T-helper 1 cell (primary cell): ENCODE data around the gene MCU.
"Not testable (repeated sequence)": the region's sequence is repeated elsewhere in the genome, so short reads cannot be mapped to it uniquely, and the experiment has no call there.

Source experiments
- DNase-seq, 5 donors: peaks; one replicate each; pipeline ENCODE4 v3.0.0-alpha.2; 2012 to 2020

MCU gene

GRCh38 chr10:72688208-72688651, 3.7 kb upstream of the MCU start:
- no peak for DNase-seq

- DNase-seq = no peak
Measured at GRCh38 chr10:72689660-72690059, 2.3 kb upstream of the MCU start.

GRCh38 chr10:72690071-72690755, 1.7 kb upstream of the MCU start:
- no peak for DNase-seq

- DNase-seq = no peak
Measured at GRCh38 chr10:72691470-72691862, 477 bp upstream of the MCU start.

- no peak for DNase-seq
Measured at GRCh38 chr10:72692744-72692993, 726 bp downstream of the MCU start.

- peak in 1 of 5 donors; percentile 5 for DNase-seq
Measured at GRCh38 chr10:72692994-72693781, 1.2 kb downstream of the MCU start.

- no peak for DNase-seq
Measured at GRCh38 chr10:72694476-72695369, 2.8 kb downstream of the MCU start.

GRCh38 chr10:72695496-72695895, 3.6 kb downstream of the MCU start:
- DNase-seq = no peak

GRCh38 chr10:72697716-72698115, 5.8 kb downstream of the MCU start:
- no peak for DNase-seq

GRCh38 chr10:72702465-72702864, 10.5 kb downstream of the MCU start:
- DNase-seq = not testable (repeated sequence)

- peak in 1 of 5 donors; percentile 23 for DNase-seq
Measured at GRCh38 chr10:72702868-72703581, 11.1 kb downstream of the MCU start.

GRCh38 chr10:72704117-72704516, 12.2 kb downstream of the MCU start:
- no peak for DNase-seq

- DNase-seq = no peak
Measured at GRCh38 chr10:72709041-72709440, 17.1 kb downstream of the MCU start.

- no peak for DNase-seq
Measured at GRCh38 chr10:72712136-72712535, 20.2 kb downstream of the MCU start.

GRCh38 chr10:72719941-72720592, 28.1 kb downstream of the MCU start:
- DNase-seq = no peak

- DNase-seq = no peak
Measured at GRCh38 chr10:72720814-72721660, 29.1 kb downstream of the MCU start.

GRCh38 chr10:72727130-72727529, 35.2 kb downstream of the MCU start:
- DNase-seq = no peak

- DNase-seq = no peak
Measured at GRCh38 chr10:72728462-72728861, 36.5 kb downstream of the MCU start.

- DNase-seq = peak in 1 of 5 donors; percentile 12
Measured at GRCh38 chr10:72729528-72729927, 37.6 kb downstream of the MCU start.

- no peak for DNase-seq
Measured at GRCh38 chr10:72730479-72730878, 38.5 kb downstream of the MCU start.

- DNase-seq = no peak
Measured at GRCh38 chr10:72731916-72732419, 40.0 kb downstream of the MCU start.
